Dermis microvascular lymphatic vessel endothelial cell (primary cell): ENCODE results near the gene TDRD9. TPM values are rescaled to one million over a fixed set of nuclear protein-coding genes. Genes with fewer than 3 reads are reported as not detected.

ENCODE experiments used
- DNase-seq, 2 donors: peaks; one replicate each; pipeline versions ENCODE4 v3.0.0 to v3.0.0-alpha.2; 2010; ENCODE audit warnings: low read depth in 2 of 2
- total RNA-seq: library from RNA; depleted of rRNA; stranded (reverse); fragments of >200 nt; gene quantifications from 2 replicates; pipeline ENCODE4 v1.2.1, GENCODE V29; 2014

The TDRD9 gene
- total RNA-seq, 1 donor from 2014 or later, result 0.26 TPM

GRCh38 chr14:103890821-103891666 is 37.2 kb upstream of the TDRD9 start:
- DNase-seq, result peak in 1 of 2 donors; percentile 29

- DNase-seq, result no peak
Measured at GRCh38 chr14:103891667-103892215, 36.5 kb upstream of the TDRD9 start.

DNA sequence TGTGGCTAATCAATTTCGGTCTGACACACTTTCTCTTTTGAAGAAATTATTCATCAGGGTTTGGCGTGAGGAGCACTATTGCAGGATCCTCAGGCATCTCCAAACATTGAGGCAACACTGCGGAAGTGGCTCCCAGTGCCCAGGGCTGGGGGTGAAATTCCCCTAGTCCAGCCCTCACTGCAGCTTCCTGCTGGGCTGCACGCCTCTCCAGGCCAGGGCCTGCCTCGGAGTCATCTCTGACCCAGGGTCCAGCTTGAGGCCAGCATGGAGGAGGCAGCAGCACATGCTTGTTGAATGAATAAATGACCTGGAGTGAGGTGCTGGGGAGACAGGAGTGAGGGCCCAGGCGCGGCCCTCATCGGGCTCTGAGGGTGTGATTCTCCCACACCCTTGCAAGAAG is 36.0 kb upstream of the TDRD9 start:
- DNase-seq, result no peak

DNA sequence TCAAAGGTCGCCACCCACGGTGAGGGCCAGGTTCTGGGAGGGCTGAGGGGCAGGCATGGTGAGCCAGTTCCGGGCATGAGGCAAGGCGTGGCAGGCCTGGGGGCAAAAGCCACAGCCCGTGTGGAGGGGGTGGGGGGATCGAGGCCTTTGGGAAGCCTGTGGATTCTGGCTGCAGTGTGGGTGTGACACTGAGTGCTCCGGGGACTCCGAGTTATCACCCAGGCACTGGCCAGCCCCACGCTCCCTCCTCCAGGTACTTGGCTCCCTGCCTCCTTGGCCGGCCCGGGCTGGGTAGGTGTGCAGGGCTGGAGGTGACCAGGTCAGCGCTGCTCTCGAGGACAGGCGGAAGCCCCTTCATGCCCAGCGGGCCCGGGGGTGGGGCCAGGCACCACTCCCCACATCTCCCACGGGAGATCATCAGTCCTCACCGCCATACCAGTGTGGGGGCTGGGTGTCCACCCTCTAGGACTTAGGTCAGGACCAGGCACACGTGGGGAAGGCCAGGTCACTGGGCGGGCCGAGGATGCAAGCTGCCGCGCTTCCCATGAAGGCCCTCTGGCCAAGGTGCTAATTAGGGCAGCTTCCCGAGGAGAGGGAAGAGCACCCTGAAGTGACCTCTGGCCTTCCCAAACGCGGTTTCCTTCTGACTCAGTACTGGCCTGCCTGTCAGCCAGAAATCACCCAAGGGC is 34.1 kb upstream of the TDRD9 start:
- DNase-seq, result no peak

- DNase-seq, result no peak
Measured at GRCh38 chr14:103894723-103895059, 33.6 kb upstream of the TDRD9 start.

DNA sequence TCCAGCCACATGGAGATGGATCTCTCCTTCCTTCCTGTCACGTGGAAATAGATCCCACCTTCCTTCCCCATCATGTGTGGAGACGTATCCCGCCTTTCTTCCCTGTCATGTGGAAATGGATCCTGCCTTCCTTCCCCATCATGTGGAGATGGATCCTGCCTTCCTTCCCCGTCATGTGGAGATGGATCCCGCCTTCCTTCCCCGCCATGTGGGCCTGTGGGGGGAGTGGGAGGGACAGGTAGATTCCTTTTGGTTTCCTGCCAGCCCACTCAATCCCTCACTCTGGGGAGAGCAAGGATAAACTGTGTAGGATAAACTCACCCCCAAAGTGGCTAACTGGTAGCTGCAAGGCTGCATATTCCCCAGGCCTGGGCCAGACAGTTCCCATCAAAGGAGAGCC is 31.7 kb upstream of the TDRD9 start:
- no peak for DNase-seq

DNA sequence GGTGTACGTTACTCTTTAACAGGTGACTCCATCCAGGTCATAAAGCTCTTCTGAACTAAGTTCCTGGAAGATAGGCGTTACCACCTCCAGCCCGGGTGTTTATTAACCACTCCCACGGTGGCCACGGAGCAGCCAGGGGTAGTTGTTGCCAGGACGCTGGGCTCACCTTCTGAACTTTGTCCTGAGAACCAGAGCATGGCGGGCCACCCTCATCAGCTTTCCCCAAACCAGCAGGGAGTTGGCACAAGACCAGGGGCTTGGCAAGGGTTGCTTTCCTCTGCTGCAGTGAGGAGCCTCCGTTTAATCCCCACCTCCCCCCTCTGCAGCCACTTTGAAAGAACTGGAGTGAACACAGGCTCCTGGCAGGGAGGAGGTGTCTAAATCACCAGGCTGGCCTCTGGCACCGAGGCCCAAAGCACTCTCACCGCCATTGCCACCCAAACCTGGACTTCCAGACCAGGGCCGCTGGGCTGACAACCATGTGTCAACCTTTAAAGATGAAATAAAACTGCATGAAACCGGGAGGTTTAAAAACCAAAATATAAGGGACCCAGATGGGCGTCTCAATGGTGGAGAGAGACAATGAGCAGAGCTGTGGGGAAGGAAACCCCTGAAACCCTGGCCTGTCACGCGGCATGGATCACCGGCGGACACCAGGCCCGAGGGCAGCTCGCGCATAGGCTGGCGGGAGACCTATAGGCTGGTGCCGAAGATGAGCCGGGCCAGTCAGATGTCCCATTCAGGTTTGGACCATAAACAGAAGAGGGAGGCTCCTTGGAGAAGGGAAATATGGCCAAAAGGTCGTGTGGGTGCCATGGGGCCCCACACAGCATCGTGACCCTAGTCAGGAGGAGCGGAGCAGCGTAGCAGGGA is 30.9 kb upstream of the TDRD9 start:
- no peak for DNase-seq

GRCh38 chr14:103898204-103898603 is 30.1 kb upstream of the TDRD9 start:
- DNase-seq, result no peak

DNA sequence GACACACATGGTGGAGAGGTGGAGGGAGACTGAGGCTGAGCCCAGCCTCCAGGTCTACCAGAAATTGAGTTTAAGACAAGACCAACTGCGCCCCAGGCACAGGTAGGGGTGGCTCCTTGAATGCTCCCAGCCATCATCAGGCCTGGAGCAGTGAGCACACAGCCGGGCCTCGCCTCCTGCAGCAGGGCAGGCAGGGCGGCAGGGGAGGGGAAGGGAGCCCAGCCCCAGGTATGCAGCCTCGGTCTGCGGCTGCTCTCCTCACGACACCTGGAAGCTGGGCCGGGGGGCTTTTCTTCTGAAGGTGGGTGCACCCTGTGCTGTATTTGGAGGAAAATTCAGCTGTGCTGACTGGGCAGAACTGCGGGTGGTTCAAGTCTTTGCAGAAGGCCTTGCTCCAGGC is 29.5 kb upstream of the TDRD9 start:
- no peak for DNase-seq

DNA sequence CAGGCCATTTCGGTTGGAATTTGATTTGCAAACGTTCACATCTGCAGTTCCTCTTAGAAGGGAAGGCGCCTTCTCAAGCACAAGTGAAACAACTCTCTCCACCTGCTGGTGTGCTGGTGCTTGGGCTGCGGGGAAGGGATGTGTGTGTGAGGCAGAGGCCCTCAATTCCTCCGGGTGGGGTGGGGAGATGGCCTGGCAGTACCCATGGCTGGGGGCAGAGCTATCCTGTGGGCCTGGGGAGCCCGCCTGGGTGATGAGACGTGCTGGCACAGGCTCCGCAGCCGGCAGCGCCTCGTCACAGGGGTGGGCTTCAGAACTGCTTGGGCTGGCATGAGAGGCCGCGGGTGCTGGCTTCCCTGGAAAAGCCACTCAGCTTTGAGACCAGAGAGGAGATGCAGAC is 28.9 kb upstream of the TDRD9 start:
- DNase-seq, result no peak

DNA sequence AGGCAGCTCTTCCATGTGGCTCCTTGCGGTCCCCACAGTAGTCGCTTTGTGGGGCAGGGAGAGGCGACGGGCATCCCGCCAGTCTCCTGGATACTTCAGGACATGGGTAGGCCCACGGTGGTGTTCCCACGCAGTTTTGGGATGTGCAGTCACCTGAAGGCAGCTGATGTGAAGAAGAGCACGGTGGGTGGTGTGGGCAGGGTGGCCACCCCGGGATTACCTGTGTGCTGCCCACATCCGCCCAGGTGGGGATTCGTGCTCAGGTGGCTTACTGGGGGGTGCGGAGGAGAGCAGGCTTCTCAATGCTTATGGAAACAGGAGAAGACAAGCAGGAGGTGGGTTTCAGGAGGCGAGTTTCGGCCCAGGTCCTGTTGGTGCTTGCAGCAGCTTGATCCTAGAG is 28.4 kb upstream of the TDRD9 start:
- no peak for DNase-seq

DNA sequence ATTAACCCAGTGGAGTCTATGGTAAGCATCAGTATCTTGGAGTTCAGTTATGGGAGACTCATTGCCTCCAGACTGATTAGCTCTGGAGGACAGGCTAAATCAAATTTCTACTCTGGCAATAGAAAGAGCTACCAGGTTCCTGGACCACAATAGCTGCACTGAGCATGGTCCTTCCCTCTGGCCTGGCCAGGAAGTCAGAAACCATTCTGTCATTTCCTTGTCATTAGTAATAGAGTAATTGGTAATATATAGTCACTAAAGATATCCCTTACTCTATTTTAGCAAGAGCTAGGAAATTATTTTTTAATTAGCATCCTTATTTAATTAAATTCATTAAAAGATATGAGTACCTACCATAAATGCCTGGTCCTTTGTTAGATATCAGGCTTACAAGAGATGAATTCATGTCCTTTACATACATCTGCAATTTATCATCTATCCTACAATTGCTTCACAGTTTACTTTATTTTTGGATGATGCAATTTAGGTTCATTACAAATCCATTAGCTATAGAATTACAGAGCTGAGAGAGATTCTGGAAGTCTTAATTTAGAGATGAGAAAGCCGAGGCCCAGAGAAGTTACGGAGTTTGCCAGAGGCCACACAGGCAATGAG is 23.7 kb upstream of the TDRD9 start:
- DNase-seq, result no peak

DNA sequence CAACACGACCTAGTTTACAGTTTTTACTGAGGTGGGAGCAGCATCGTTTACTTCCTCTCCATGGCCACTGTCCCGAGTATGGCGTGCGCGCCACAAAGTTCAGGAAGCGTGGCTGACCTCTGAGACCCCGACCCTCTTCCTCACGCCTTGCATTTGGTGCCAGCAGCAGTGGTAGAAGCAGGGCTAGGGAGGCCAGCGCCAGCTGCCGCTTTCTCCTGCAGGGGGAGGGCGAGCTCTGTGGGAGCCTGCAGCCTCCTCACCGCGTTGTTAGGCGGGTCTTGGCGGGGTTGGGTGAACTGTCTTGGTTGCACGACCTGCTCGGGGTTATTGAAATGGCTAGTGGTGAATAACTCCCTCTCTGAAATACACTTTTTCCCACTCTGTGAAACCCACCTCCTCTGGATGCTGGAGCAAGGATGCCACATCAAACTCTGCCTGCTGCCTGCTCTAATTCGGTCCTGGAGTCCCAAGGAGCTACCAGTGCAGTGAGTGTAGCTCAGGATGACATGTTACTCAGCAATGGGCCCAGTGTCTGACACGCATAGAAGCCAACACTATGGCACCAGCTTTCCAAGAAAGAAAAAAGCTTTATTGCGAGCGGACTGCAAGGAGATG is 22.3 kb upstream of the TDRD9 start:
- DNase-seq, result peak in 1 of 2 donors; percentile 23

GRCh38 chr14:103908580-103908979 is 19.7 kb upstream of the TDRD9 start:
- no peak for DNase-seq

GRCh38 chr14:103909531-103910261 is 18.6 kb upstream of the TDRD9 start:
- no peak for DNase-seq

GRCh38 chr14:103910262-103910935 is 17.9 kb upstream of the TDRD9 start:
- DNase-seq, result peak; percentile 68 to 79

DNA sequence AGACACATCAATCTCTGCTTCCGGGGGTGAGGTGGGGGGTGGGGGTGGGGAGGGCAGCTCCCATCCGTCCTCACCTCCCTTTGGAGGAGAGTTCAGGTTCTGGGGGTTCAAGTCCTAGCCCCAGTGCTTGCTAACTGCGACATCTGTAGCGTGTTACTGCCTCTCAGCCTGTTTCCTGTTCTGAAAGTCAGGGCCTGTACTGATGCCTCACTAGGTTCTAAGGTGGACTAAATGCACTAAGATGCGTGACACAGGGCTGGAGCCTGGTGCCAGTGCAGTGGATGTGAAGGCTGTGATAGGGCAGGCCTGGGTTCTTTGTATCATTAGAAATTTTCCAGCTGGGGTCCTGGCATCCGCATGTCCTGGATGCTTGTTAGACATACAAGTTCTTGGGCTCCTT is 17.3 kb upstream of the TDRD9 start:
- no peak for DNase-seq

DNA sequence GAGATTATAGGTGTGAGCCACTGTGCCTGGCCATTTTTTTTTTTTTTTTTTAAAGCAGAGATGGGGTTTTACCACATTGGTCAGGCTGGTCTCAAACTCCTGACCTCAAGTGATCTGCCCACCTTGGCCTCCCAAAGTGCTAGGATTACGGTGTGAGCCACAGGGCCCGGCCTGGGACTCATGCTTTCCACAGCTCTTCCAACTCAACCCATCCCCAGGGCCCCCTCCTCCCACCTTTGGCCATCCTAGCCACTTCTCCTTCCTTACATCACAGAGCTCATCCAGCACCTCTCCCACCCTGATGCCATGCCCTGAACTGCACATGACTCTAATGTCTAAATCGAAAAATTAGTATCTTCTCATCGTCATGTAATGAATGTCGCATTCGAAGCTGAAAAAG is 12.6 kb upstream of the TDRD9 start:
- no peak for DNase-seq

- no peak for DNase-seq
Measured at GRCh38 chr14:103916636-103917262, 11.5 kb upstream of the TDRD9 start.
